BJ (cell line): Measurements from ENCODE around the gene INKA2. TPM values are rescaled to one million over a fixed set of nuclear protein-coding genes. Genes with fewer than 3 reads are reported as not detected.

Experiments used
- CTCF ChIA-PET: fragments of 350-600 bp; formaldehyde crosslinking; extraction: SDS; loops from one replicate; lab custom pipeline; 2021; ENCODE audit warnings: antibody characterized with exemption, inconsistent platforms; lab: Yijun Ruan, JAX
- POLR2A ChIA-PET: fragments of 300-600 bp; sonication (Branson Sonifier 250); formaldehyde crosslinking; extraction: SDS; loops from one replicate; lab custom pipeline; 2021; ENCODE audit warnings: antibody characterized with exemption; lab: Charles Lee
- DNase-seq: peaks from one replicate; pipeline ENCODE4 v3.0.0-alpha.2; 2011; ENCODE audit warnings: low read depth
- H3K27me3 ChIP-seq: 2 replicates; pipeline ENCODE4 v1.6.0; 2011; ENCODE audit warnings: low read length; ENCODE audit not compliant: control insufficient read depth, insufficient read depth
- H3K36me3 ChIP-seq: 2 replicates; pipeline ENCODE4 v1.5.1; 2011; ENCODE audit warnings: low read length; ENCODE audit not compliant: control insufficient read depth, insufficient read depth
- H3K4me3 ChIP-seq: 2 replicates; pipeline ENCODE4 v1.5.1; 2011; ENCODE audit warnings: low read depth, mild to moderate bottlenecking, control low read depth, low read length
- polyA plus RNA-seq: library from polyadenylated mRNA; depleted of rRNA; stranded (reverse); fragments of >200 nt; gene quantifications from 2 replicates; pipeline ENCODE4 v1.2.3, GENCODE V29; 2011; rRNA removed
- small RNA-seq: library from RNA; depleted of rRNA; stranded (forward); fragments of <200 nt; gene quantifications from one replicate; pipeline ENCODE3, GENCODE V24; 2012; ENCODE audit warnings: low replicate concordance, low read depth; ENCODE audit not compliant: insufficient read length
- TF ChIP-seq, protein P1 (sequence below): IDR thresholded peaks from 2 replicates; pipeline ENCODE4 v1.5.1; 2011; ENCODE audit warnings: low read depth, mild to moderate bottlenecking, control low read depth, inconsistent platforms, low read length, moderate library complexity; ENCODE audit not compliant: insufficient read depth

INKA2 gene
- polyA plus RNA-seq, 1 experiment = 2.3 TPM

DNA sequence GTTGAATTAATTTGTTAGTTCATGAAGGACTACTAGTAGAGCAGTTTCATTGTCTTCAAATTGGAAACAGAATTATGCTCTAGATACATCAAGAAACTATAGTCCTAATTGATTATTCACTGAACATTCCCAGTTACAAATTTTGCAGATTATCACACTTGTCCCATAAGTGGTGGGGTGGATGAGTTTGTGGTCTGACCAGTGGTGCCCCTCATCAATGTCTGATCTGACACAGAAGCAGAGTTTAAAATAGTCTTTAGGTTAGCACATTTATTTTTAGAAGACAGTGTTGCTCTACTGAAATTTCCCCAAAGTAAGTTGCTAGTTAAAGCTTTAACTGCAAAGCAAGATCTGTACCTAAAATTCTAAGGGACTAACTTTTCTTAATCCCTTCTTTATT is 42.9 kb downstream of the INKA2 start:
- no peaks in the 10 kb centered on the region for H3K27me3 ChIP-seq
- TF ChIP-seq, protein P1, sequence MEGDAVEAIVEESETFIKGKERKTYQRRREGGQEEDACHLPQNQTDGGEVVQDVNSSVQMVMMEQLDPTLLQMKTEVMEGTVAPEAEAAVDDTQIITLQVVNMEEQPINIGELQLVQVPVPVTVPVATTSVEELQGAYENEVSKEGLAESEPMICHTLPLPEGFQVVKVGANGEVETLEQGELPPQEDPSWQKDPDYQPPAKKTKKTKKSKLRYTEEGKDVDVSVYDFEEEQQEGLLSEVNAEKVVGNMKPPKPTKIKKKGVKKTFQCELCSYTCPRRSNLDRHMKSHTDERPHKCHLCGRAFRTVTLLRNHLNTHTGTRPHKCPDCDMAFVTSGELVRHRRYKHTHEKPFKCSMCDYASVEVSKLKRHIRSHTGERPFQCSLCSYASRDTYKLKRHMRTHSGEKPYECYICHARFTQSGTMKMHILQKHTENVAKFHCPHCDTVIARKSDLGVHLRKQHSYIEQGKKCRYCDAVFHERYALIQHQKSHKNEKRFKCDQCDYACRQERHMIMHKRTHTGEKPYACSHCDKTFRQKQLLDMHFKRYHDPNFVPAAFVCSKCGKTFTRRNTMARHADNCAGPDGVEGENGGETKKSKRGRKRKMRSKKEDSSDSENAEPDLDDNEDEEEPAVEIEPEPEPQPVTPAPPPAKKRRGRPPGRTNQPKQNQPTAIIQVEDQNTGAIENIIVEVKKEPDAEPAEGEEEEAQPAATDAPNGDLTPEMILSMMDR = no peak
- H3K36me3 ChIP-seq = peaks cover 5% of the 10 kb centered on the region
- H3K4me3 ChIP-seq = no peak overlapping the region
- DNase-seq = no peak
- ChIA-PET CTCF (no interaction called here), POLR2A (no interaction called here)

DNA sequence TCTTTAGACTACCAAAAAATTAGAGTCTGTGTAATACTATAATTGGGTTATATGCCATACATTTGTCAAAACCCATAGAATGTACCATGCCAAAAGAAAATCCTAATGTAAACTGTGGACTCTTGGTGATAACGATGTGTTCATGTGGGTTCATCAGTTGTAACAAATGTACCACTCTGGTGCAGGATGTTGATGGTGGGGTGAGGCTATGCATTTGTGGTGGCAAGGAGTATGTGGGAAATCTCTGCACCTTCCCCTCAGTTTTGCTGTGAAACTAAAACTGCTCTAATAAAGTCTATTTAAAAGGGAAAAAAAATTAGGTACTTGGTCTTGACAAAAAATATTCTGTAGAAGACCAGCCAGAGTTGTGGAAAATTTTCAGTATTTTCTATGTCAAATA is 43.4 kb downstream of the INKA2 start:
- Histone ChIP-seq H3K4me3 (no peak overlapping the region), H3K27me3 (no peaks in the 10 kb centered on the region), H3K36me3 (peaks cover 5% of the 10 kb centered on the region)
- TF ChIP-seq, protein P1 = no peak
- POLR2A ChIA-PET = no interaction called here
- DNase-seq = no peak
- CTCF ChIA-PET = no interaction called here

DNA sequence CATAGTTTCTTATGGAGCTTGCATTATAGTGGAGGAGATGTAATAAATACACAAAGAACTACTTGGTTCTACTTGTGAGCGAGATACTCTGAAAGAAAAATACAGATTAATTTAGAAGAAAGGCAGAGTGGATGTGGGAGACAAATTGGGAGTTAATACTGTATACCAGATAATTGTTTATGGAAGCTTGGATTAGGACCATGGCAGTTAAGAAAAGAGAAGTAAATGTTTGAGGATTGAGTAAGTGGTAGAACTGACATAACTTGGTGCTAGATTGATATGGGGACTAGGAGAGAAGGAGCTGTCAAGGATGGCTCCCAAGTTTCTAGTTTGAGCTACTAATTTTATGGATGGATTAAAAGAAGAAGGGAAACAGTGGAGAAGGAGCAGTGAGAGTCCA is 47.3 kb downstream of the INKA2 start:
- TF ChIP-seq, protein P1 = no peak
- no peak overlapping the region for H3K4me3 ChIP-seq
- H3K36me3 ChIP-seq = no peaks in the 10 kb centered on the region; the same call in 1 of the 2 replicates
- ChIA-PET POLR2A (no interaction called here), CTCF (no interaction called here)
- no peaks in the 10 kb centered on the region for H3K27me3 ChIP-seq
- no peak for DNase-seq

DNA sequence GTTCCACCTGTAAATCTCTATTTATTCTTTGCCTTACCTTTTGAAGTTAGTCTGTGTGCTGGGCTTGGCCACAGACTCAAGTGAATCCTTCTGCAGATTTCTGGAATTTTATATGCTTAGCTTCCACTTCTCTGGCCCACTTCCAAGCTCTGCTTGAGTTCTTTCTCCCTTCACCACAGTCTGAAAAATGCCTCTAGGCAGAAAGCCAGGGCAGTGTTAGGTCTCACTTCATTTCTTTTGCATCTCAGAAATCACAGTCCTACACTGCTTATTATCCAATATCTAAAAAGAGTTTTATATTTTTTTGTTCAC is 48.9 kb downstream of the INKA2 start:
- CTCF ChIA-PET = interaction anchor here (0.7 to 2.0 kb wide), 3 partner anchors 24 to 208 kb away, joined by 3 to 5 read pairs (median 3); no protein-coding TSS in a partner anchor
- DNase-seq = peak; percentile 65
- TF ChIP-seq, protein P1 = no peak
- Histone ChIP-seq H3K4me3 (no peak overlapping the region), H3K27me3 (no peaks in the 10 kb centered on the region), H3K36me3 (no peaks in the 10 kb centered on the region; the same call in 1 of the 2 replicates)
- POLR2A ChIA-PET = no interaction called here

Small RNAs within 50 kb of the gene (small RNA-seq; reads per million reads assigned to genes)
- gene INKA2 = not detected

Other genes starting within 250 kb of the INKA2 start
- gene ADORA3, start 235.8 kb downstream of the INKA2 start, polyA plus RNA-seq = not detected in 2 replicates
- gene TMIGD3, start 235.8 kb downstream of the INKA2 start, polyA plus RNA-seq = not detected in 2 replicates
- 20.5 and 50.9 TPM in 2 replicates for gene RAP1A, start 119.6 kb downstream of the INKA2 start, polyA plus RNA-seq
- gene DDX20, start 16.5 kb upstream of the INKA2 start, polyA plus RNA-seq = 6.9 and 12.9 TPM in 2 replicates